Naive thymus-derived CD8-positive, alpha-beta T cell (primary cell): ENCODE results near the gene TMPRSS13. TPM values are rescaled to one million over a fixed set of nuclear protein-coding genes. Genes with fewer than 3 reads are reported as not detected.
A peak's percentile ranks its signal among the peaks of the same experiment; 100 is the strongest.

ENCODE experiments used
- ATAC-seq, 2 donors: fragments of 150-1000 bp; cut with Tn5 transposase in 1 of 2; sonication (Bioruptor Pico), chemical (Tn5 transposase) in 1 of 2; 1 replicate in 1 of 2; 2 replicates in 1 of 2; pipeline ENCODE4 v1.10.0; 2021; ENCODE audit warnings: mild to moderate bottlenecking in 2 of 2, moderate library complexity in 2 of 2
- POLR2A ChIA-PET: fragments of 350-600 bp; sonication (Branson Sonifier 250); formaldehyde crosslinking; loops from one replicate; lab custom pipeline; 2021; ENCODE audit warnings: antibody characterized with exemption; lab: Charles Lee
- DNase-seq, 10 donors: peaks; one replicate each; pipeline versions ENCODE4 v3.0.0 to v3.0.0-alpha.2; 2020 to 2022
- H3K27ac Mint-ChIP-seq, 10 donors: one replicate each; pipeline ENCODE4 v1.8.0; 2020 to 2022; ENCODE audit warnings: mild to moderate bottlenecking in 10 of 10, mixed read lengths in 10 of 10, moderate library complexity in 4 of 10, inconsistent platforms in 1 of 10
- H3K27me3 Mint-ChIP-seq, 5 donors: one replicate each; pipeline ENCODE4 v1.8.0; 2021 to 2022; ENCODE audit warnings: mixed read lengths in 5 of 5
- H3K36me3 Mint-ChIP-seq, 3 donors: one replicate each; pipeline ENCODE4 v1.8.0; 2020 to 2022; ENCODE audit warnings: mixed read lengths in 3 of 3, mild to moderate bottlenecking in 2 of 3, inconsistent platforms in 1 of 3
- H3K4me1 Mint-ChIP-seq, 4 donors: one replicate each; pipeline ENCODE4 v1.8.0; 2021 to 2022; ENCODE audit warnings: mixed read lengths in 4 of 4
- H3K4me3 Mint-ChIP-seq, 10 donors: one replicate each; pipeline ENCODE4 v1.8.0; 2020 to 2022; ENCODE audit warnings: mild to moderate bottlenecking in 10 of 10, mixed read lengths in 10 of 10, moderate library complexity in 6 of 10, inconsistent platforms in 1 of 10
- H3K9me3 Mint-ChIP-seq, 9 donors: one replicate each; pipeline ENCODE4 v1.8.0; 2020 to 2022; ENCODE audit warnings: mixed read lengths in 9 of 9, mild to moderate bottlenecking in 3 of 9, inconsistent platforms in 1 of 9, moderate library complexity in 1 of 9
- polyA plus RNA-seq, 3 donors: library from polyadenylated mRNA; unstranded; fragments of 300-500 nt; fragmentation: Illumina TruSeq; gene quantifications; one replicate each; pipeline ENCODE4 v1.2.3, GENCODE V29; 2021
- total RNA-seq, 8 experiments: library from RNA in 2 of 8; stranded (reverse) in 2 of 8; gene quantifications; one replicate each; pipeline ENCODE4 v1.2.3 and lab custom pipeline; 2021 to 2026

The TMPRSS13 gene
- total and polyA plus RNA-seq, 5 experiments from 2014 or later = 0.05 to 9.2 (median 1.5) TPM

DNA sequence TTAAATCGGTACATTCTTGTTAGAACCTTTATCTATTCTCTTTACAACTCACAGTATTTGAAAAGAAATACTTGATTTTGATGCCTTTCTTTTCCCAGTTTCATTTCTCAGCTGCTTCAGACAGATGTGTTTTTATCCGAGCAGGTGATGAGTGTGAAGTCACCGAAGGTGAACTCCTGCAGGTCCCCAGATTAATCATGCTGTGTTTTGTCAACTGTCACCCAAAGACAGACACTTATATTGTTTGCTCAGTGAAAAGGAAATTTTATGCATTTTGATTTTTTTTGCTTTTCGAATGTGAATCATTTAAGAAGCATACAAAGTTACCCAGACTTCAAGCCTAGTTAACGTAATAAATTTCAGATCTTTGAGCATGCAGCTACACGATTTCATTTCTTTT, 7.8 kb upstream of the TMPRSS13 start:
- POLR2A ChIA-PET = interaction anchor here (1.0 kb wide), 1 partner anchor 14 kb away, joined by 3 read pairs; no protein-coding TSS in a partner anchor
- DNase-seq (no peak), ATAC-seq (no peak)
- H3K36me3 Mint-ChIP-seq = no peaks in the 10 kb centered on the region
- H3K9me3 Mint-ChIP-seq = no peaks in the 10 kb centered on the region
- H3K27ac Mint-ChIP-seq = peak overlapping the region in 2 of 10 donors; percentile 8 to 73
- H3K4me3 Mint-ChIP-seq = no peak overlapping the region
- H3K4me1 Mint-ChIP-seq = peaks cover 17 to 27% (median 22%) of the 10 kb centered on the region in 4 donors
- H3K27me3 Mint-ChIP-seq = no peaks in the 10 kb centered on the region

DNA sequence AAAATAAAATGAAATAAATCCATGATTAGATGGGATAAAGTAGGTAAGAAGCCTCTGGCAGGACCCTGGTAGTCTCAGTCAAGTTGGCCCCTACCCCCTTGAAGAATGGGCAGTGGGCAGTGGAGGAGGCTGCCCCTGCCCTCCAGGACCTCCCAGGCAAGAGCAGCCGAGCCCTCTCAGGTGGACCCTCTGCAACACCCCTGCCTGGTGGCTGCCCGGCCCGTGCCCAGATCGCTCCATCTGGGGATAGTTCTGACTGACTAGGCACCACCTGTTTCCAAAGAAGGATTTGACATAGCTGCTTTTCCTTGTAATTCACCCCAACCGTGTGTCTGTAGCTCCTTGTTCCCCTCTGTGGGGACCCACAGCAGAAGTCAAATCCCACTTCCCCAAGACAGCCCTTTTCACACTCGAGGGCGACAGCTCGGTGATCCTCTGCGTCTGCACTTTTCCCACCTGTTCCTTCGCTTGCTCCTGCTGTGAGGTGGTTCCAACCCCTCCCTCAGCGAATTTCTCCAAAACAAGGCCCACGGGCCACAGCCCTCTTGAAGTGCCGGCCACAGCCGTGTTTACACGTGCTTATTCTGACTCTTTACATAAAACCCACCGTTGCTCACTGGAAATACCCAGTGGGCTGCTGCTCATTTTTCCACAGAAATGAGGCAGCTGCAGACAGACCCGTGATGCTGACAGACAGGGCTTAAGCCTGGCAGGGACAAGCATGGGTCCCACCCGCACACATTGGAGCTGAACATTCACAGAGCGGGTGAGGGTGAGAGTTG, 5.5 kb upstream of the TMPRSS13 start:
- Mint-ChIP-seq H3K27ac (peak overlapping the region in 8 of 10 donors; percentile 17 to 81 (median 35)), H3K27me3 (no peaks in the 10 kb centered on the region), H3K4me1 (peaks cover 30 to 50% (median 44%) of the 10 kb centered on the region in 4 donors), H3K36me3 (no peaks in the 10 kb centered on the region), H3K4me3 (no peak overlapping the region), H3K9me3 (no peaks in the 10 kb centered on the region)
- POLR2A ChIA-PET = interaction anchor here (1.1 kb wide), 1 partner anchor 12 kb away, joined by 3 read pairs; no protein-coding TSS in a partner anchor
- no peak for DNase-seq
- ATAC-seq = no peak

DNA sequence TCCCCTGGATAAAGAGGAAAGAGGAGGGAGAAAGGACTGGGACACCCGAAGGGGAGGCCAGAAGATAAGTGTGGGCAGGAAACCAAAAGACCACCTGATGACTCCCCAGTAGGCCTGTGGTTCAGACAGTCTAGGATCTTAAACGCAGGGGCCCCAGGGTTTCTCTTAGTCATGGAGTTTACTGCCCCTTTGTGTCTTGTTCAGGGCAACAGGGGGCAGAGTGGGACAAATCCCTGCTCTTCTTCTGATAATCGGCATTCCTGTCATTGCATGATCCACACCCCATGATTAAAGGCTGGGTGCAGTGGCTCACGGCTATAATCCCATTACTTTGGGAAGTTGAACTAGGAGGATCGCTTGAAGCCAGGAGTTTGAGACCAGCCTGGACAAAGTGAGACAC, 4.7 kb upstream of the TMPRSS13 start:
- Mint-ChIP-seq H3K9me3 (no peaks in the 10 kb centered on the region), H3K27ac (peak overlapping the region in 4 of 10 donors; percentile 15 to 68 (median 42)), H3K4me1 (peaks cover 32 to 56% (median 52%) of the 10 kb centered on the region in 4 donors), H3K27me3 (no peaks in the 10 kb centered on the region), H3K4me3 (no peak overlapping the region), H3K36me3 (no peaks in the 10 kb centered on the region)
- no peak for DNase-seq
- ATAC-seq = no peak
- POLR2A ChIA-PET = interaction anchor here (1.1 kb wide), 1 partner anchor 11 kb away, joined by 3 read pairs; no protein-coding TSS in a partner anchor

DNA sequence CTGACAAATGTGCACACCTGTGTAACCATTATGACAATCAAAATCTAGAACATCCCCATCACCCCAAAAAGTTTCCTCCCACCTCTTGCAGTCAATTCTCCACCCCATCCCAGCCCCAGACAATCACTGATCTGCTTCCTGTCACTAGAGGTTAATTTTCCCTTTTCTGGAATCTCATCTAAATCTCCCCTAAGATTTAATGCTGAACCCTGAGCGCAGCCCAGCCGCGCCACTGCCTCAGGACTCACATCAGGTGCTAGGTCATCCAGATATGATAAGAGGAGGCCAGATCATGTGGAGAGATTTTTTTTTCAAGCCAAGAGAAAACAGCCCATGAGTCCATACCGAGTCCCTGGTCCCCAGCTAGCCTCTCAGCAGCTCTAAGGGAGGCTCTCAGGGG, 4.3 kb upstream of the TMPRSS13 start:
- peaks cover 36 to 61% (median 56%) of the 10 kb centered on the region in 4 donors for H3K4me1 Mint-ChIP-seq
- DNase-seq (no peak), ATAC-seq (no peak)
- H3K27ac Mint-ChIP-seq = peak overlapping the region in 7 of 10 donors; percentile 8 to 92 (median 50)
- POLR2A ChIA-PET = interaction anchor here (1.1 kb wide), 1 partner anchor 11 kb away, joined by 3 read pairs; no protein-coding TSS in a partner anchor
- no peaks in the 10 kb centered on the region for H3K27me3 Mint-ChIP-seq
- peak overlapping the region in 1 of 10 donors; percentile 5 for H3K4me3 Mint-ChIP-seq
- no peaks in the 10 kb centered on the region for H3K36me3 Mint-ChIP-seq
- no peaks in the 10 kb centered on the region for H3K9me3 Mint-ChIP-seq

DNA sequence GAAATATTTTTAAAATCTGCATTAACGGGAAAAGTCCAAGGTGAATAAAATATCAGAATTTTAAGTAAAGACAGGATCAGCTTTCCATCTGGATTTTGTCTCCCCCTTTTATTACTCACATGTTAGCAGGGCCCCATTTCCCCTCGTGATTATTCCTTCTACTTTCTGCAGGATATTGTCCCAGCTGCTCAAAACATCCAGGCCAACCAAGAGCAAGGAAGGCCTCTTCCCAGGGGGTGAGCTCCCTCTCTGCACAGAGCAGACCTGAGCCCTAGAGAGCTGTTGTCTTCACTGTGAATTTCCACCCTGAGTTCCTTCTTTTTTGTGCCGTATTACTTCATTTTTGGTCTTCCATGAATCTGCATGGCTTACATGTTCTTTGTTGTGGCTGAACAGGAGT, 3.7 kb upstream of the TMPRSS13 start:
- DNase-seq = no peak
- POLR2A ChIA-PET = interaction anchor here (0.7 kb wide), 1 partner anchor 19 kb away, joined by 3 read pairs; no protein-coding TSS in a partner anchor
- H3K36me3 Mint-ChIP-seq = no peaks in the 10 kb centered on the region

DNA sequence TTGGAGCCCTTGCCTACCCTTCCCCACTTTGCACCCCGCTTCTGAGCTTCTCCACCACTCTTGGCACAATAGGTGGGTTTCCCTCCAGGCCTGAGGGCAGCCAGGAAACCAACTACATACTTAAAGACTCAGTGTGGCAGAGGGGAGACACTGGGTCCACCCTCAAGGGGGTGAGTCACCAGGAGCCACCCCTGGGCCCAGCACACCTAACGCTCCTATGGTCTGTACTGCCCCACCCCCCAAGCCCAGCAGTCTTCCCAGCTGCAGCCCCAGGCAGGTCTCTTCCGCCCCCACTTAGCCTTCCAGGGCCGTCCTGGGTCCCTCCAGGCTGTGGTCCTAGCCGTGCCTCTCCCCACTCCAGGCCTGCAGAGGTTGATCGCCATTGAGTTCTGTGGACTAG, 3.2 kb upstream of the TMPRSS13 start:
- Mint-ChIP-seq H3K4me1 (peaks cover 41 to 68% (median 64%) of the 10 kb centered on the region in 4 donors), H3K4me3 (peak overlapping the region in 5 of 10 donors; percentile 11 to 34 (median 27)), H3K36me3 (no peaks in the 10 kb centered on the region), H3K27me3 (no peaks in the 10 kb centered on the region), H3K27ac (peak overlapping the region; percentile 41 to 92 (median 78)), H3K9me3 (no peaks in the 10 kb centered on the region)
- POLR2A ChIA-PET = interaction anchor here (0.7 to 1.5 kb wide), 2 partner anchors 19 to 54 kb away, joined by 3 to 6 read pairs; partner anchors contain the start of gene IL10RA
- DNase-seq (no peak), ATAC-seq (no peak)

More for the DNA sequence above, 3.7 kb upstream of the TMPRSS13 start:
- no peak for ATAC-seq
- peak overlapping the region in 8 of 10 donors; percentile 3 to 92 (median 64) for H3K27ac Mint-ChIP-seq
- H3K27me3 Mint-ChIP-seq = no peaks in the 10 kb centered on the region
- H3K4me1 Mint-ChIP-seq = peaks cover 41 to 66% (median 61%) of the 10 kb centered on the region in 4 donors
- no peaks in the 10 kb centered on the region for H3K9me3 Mint-ChIP-seq
- peak overlapping the region in 1 of 10 donors; percentile 11 for H3K4me3 Mint-ChIP-seq

DNA sequence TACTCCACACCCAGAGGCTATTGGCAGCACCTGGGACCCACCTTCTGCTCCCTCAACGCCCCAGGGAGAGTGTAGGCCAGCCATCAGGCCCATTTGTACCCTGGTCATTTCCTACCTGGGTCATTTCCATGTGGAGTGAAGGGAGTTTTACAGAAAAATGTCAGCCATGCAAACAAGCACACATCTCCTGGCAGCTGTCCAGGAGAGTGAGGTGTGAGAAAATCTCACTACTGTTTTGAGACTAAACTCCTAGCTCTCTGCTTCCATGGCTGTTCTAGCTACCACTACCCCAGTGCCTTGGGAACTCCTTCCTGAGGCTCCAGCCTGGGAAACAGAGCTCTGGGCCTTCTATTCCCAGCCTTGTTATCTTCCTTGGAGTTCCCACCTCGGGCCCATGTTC, 2.8 kb upstream of the TMPRSS13 start:
- DNase-seq (peak in 4 of 10 donors; percentile 25 to 45 (median 40)), ATAC-seq (no peak)
- Mint-ChIP-seq H3K9me3 (no peaks in the 10 kb centered on the region), H3K4me1 (peaks cover 41 to 68% (median 64%) of the 10 kb centered on the region in 4 donors), H3K36me3 (no peaks in the 10 kb centered on the region), H3K27ac (peak overlapping the region; percentile 41 to 92 (median 78)), H3K27me3 (no peaks in the 10 kb centered on the region), H3K4me3 (peak overlapping the region in 6 of 10 donors; percentile 6 to 69 (median 16))
- POLR2A ChIA-PET = interaction anchor here (0.6 to 2.5 kb wide), 4 partner anchors 8 to 159 kb away, joined by 3 to 9 read pairs (median 6); partner anchors contain the start of gene IL10RA

DNA sequence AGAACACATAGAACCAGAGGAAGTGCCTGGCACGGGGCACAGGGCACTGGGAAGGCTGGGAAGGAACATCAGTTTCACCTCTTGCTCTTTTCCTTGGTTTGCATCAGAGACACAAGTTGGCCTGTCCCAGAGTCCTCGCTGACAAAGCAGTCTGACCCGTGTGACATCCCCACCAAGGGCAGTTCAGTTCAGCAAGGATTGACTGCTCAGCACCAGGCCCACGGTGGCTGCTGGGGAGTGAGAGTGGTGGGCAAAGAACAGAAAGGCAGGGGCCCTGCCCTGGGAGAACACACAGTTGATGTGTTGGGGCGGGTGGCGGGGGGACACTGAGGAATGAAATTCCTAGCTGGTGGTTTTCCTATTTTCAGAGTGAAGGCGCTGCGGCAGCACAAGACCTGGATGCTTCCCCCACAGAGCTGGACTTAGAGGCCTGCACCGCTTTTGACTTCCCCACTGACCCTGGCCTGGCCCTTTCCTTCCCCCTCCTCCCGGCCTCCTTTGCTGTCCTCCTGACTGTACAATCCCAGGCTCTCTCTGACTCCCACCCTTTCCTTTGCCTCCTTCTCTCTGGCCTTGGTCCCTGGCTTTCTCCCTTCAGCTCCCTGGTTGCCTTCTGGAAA, 2.2 kb upstream of the TMPRSS13 start:
- ATAC-seq = peak in 1 of 2 donors; percentile 18
- H3K9me3 Mint-ChIP-seq = no peaks in the 10 kb centered on the region
- DNase-seq = peak in 1 of 10 donors; percentile 19

DNA sequence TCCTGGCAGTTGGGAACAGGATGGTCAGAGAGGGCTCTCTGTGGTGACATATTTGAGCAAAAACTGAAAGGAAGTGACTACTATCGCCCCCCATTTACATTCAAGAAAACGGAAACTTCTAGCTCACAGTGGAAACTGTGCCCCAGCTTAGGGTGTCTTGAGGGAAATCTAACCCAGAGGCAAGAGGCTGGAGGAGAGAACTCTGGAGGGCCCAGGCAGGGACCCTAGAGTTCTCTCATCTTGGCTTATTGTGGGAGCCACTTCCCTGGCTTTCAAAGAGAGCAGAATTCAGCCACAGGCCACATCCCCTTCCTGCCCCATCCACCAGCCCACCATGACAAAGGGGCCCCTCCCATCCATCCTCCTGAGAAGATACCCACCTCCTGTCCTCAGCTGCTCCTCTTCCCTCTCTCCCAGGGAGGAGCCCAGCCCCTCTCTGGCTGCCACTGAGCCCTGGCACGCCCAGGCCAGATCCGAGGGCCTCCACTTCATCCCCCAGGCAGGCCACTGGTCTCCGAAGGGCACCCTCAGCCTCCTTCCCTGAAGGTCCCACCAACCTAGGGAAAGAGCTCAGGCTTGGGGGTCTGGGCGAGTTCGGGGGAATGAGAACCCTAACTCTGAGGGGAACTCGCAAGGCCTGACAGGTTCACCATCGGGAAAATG, 1.6 kb upstream of the TMPRSS13 start:
- POLR2A ChIA-PET = interaction anchor here (0.9 to 2.5 kb wide), 5 partner anchors 9 to 103 kb away, joined by 3 to 9 read pairs (median 5); partner anchors contain the start of gene IL10RA
- Mint-ChIP-seq H3K4me3 (peak overlapping the region; percentile 13 to 82 (median 71)), H3K27me3 (no peaks in the 10 kb centered on the region), H3K9me3 (no peaks in the 10 kb centered on the region), H3K4me1 (peaks cover 41 to 68% (median 63%) of the 10 kb centered on the region in 4 donors), H3K27ac (peak overlapping the region; percentile 60 to 93 (median 84)), H3K36me3 (no peaks in the 10 kb centered on the region)
- DNase-seq (peak in 5 of 10 donors; percentile 28 to 60 (median 52)), ATAC-seq (peak; percentile 74 to 80)

More for the DNA sequence above, 2.2 kb upstream of the TMPRSS13 start:
- Mint-ChIP-seq H3K27ac (peak overlapping the region in 8 of 10 donors; percentile 69 to 92 (median 84)), H3K27me3 (no peaks in the 10 kb centered on the region), H3K4me3 (peak overlapping the region in 5 of 10 donors; percentile 20 to 76 (median 68)), H3K4me1 (peaks cover 41 to 68% (median 66%) of the 10 kb centered on the region in 4 donors), H3K36me3 (no peaks in the 10 kb centered on the region)
- POLR2A ChIA-PET = interaction anchor here (0.6 to 2.5 kb wide), 6 partner anchors 8 to 159 kb away, joined by 3 to 9 read pairs (median 4); partner anchors contain the start of gene IL10RA

DNA sequence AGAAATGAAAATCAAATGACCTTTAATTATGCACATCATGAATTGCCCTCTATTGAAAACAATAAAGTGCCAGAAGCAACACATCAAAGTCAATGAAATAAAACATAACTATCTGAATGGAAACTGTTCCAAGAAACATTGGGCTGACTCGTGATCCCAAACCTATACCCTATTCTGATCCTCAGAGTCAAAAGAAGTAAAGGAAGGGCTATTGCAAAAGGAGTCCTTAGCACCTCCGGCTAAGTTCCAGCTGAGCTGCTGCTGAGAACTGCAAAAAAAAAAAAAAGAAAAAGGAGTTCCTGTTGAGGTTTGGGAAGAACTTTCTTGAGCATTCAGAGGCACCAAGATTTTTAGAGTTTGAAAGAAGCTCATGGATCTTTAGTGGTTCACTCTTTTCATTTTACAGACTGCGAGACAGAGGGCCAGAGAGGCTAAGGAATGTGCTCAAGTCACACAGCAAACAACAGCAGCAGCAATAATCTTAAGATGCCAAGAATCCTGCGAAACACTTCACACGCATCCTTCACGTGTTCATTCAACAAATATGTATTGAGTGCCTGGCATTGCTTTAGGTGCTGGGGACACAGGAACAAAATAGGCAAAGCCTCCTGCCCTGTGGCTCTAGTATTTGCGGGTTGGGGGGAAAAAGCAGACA, 841 bp upstream of the TMPRSS13 start:
- Mint-ChIP-seq H3K9me3 (no peaks in the 10 kb centered on the region), H3K27ac (peak overlapping the region; percentile 60 to 93 (median 84)), H3K36me3 (no peaks in the 10 kb centered on the region), H3K27me3 (no peaks in the 10 kb centered on the region), H3K4me1 (peaks cover 41 to 67% (median 62%) of the 10 kb centered on the region in 4 donors), H3K4me3 (peak overlapping the region; percentile 13 to 82 (median 71))
- ATAC-seq = no peak
- DNase-seq = peak in 1 of 10 donors; percentile 26
- POLR2A ChIA-PET = interaction anchor here (1.3 to 2.5 kb wide), 2 partner anchors 21 to 102 kb away, joined by 3 to 9 read pairs; no protein-coding TSS in a partner anchor

DNA sequence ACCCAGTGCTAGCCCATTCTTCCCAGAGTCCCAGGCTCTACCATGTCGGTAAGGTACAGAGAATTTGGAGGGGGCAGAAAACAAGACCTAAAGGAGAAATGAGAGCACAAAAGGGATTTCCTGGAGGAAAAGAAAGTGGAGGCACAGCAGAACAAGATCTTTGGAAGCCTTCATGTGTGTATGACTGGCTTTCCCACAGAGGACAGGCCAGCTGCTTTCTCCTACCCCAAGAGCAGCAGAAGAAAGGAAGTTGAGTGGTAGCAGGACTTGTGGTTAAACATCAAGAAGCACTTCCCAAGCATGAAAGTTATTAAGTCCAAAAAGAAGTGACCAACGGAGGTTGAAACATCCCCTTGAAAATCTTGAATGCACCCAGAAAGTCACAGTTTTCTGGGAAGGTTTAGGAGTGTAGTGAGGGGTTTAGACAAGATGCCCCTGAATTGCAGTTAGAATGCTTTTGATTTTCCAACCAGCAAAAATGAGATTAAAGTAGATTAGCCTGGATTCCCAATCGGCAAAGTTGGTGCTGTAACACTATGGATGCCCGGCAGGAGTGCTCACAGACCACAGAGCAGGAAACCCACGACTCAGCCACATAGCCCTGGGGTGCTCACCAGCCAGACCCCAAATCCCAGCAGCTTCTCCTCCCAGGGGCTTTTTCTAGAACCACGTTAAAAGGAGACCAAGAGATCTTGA, 608 bp downstream of the TMPRSS13 start:
- DNase-seq (peak in 1 of 10 donors; percentile 31), ATAC-seq (no peak)
- H3K36me3 Mint-ChIP-seq = no peaks in the 10 kb centered on the region
- H3K4me3 Mint-ChIP-seq = peak overlapping the region in 8 of 10 donors; percentile 16 to 74 (median 66)
- peak overlapping the region in 7 of 10 donors; percentile 1 to 91 (median 71) for H3K27ac Mint-ChIP-seq
- H3K4me1 Mint-ChIP-seq = peaks cover 39 to 60% (median 57%) of the 10 kb centered on the region in 4 donors
- POLR2A ChIA-PET = interaction anchor here (0.9 kb wide), 1 partner anchor 124 kb away, joined by 4 read pairs; no protein-coding TSS in a partner anchor
- no peaks in the 10 kb centered on the region for H3K9me3 Mint-ChIP-seq
- no peaks in the 10 kb centered on the region for H3K27me3 Mint-ChIP-seq
